ENCODE results near the gene KRTAP6-1.

- no peak for TF ChIP-seq CTCF (IDR thresholded peaks at IDR 0.05)
- TF ChIP-seq EZH2 (IDR thresholded peaks at IDR 0.05; ENCODE audit: borderline replicate concordance, insufficient read depth, low read depth, low read length, poor library complexity, severe bottlenecking), result no peak
These were observed 12.9 kb downstream of the KRTAP6-1 start, which contains the start of gene KRTAP22-1 for GRCh38 chr21:30600787-30601186.

All from B cell (primary cell).